K562 (cell line): Measurements from ENCODE around the gene IGF2R. TPM values are rescaled to one million over a fixed set of nuclear protein-coding genes. Genes with fewer than 3 reads are reported as not detected.
A peak's percentile ranks its signal among the peaks of the same experiment; 100 is the strongest.

Experiments used
- ATF1 ChIP-seq, 2 experiments: fragments of 450-650 bp in 1 of 2; IDR thresholded peaks; 2 replicates each; pipeline ENCODE4 v1.6.1; 2016; ENCODE audit warnings: missing compliant biosample characterization in 1 of 2, missing genetic modification characterization in 1 of 2
- CBX5 ChIP-seq: IDR thresholded peaks from 2 replicates; pipeline ENCODE4 v1.6.1; 2014; ENCODE audit warnings: low read depth, borderline replicate concordance
- CC2D1A ChIP-seq: fragments of 450-650 bp; IDR thresholded peaks from 2 replicates; pipeline ENCODE4 v1.6.1; 2017; ENCODE audit warnings: mild to moderate bottlenecking
- CREB1 ChIP-seq, 2 experiments: sonication (generic) in 1 of 2; formaldehyde crosslinking in 1 of 2; IDR thresholded peaks; 2 replicates each; pipeline versions ENCODE4 v1.6.1 to v1.8.0; 2012 to 2022; ENCODE audit warnings: inconsistent platforms in 1 of 2, mild to moderate bottlenecking in 1 of 2, missing genetic modification reagents in 1 of 2, moderate library complexity in 1 of 2
- DMBX1 ChIP-seq: fragments of 250-450 bp; sonication (Bioruptor Pico); IDR thresholded peaks from 2 replicates; pipeline ENCODE4 v1.8.0; 2022; ENCODE audit warnings: inconsistent platforms, mild to moderate bottlenecking, moderate library complexity, borderline replicate concordance
- GABPB1 ChIP-seq: sonication (generic); formaldehyde crosslinking; IDR thresholded peaks from 2 replicates; pipeline ENCODE4 v1.8.0; 2022; ENCODE audit warnings: mild to moderate bottlenecking, missing genetic modification reagents
- PHF20 ChIP-seq: fragments of 450-650 bp; IDR thresholded peaks from 2 replicates; pipeline ENCODE4 v1.6.1; 2018; ENCODE audit not compliant: partially characterized antibody
- PRPF4 ChIP-seq: fragments of 200-400 bp; formaldehyde crosslinking; IDR thresholded peaks from one replicate; pipeline ENCODE4 v1.6.1; 2017; ENCODE audit warnings: low read length, low read depth, mild to moderate bottlenecking; ENCODE audit not compliant: insufficient read depth, poor library complexity, severe bottlenecking
- SP2 ChIP-seq: IDR thresholded peaks from 2 replicates; pipeline ENCODE4 v1.6.1; 2011; ENCODE audit warnings: mild to moderate bottlenecking, low read depth, low read length, moderate library complexity; ENCODE audit not compliant: poor library complexity, severe bottlenecking; ENCODE audit errors: extremely low read depth
- ZNF695 ChIP-seq: fragments of 450-650 bp; formaldehyde crosslinking; IDR thresholded peaks from 2 replicates; pipeline ENCODE4 v1.4.0; 2020; ENCODE audit warnings: mild to moderate bottlenecking, moderate library complexity
- ZSCAN29 ChIP-seq: fragments of 450-650 bp; IDR thresholded peaks from 2 replicates; pipeline ENCODE4 v1.6.1; 2017
- polyA plus RNA-seq, 8 experiments: library from polyadenylated mRNA; depleted of rRNA in 4 of 8; stranded (reverse) in 5 of 8; unstranded in 3 of 8; fragments of >200 nt; fragmentation: Nextera tagmentation in 2 of 8; fragmentation: Illumina TruSeq in 1 of 8; extraction: Ambion mirVana in 2 of 8; extraction: Trizol in 1 of 8; gene quantifications; 2 replicates each; pipeline versions ENCODE4 v1.2.1 to v1.2.3, GENCODE V29; 2011 to 2014; ENCODE audit warnings: inconsistent platforms in 1 of 8, missing spikeins in 1 of 8
- total RNA-seq, 7 experiments: library from RNA; depleted of rRNA in 6 of 7; stranded (reverse); fragments of >200 nt in 6 of 7; fragmentation: Illumina TruSeq in 2 of 7; extraction: Trizol in 2 of 7; gene quantifications; 2 replicates each; pipeline versions ENCODE4 v1.2.1 to v1.2.3, GENCODE V29; 2011 to 2021; ENCODE audit warnings: low replicate concordance in 1 of 7
- TF ChIP-seq, protein P1 (sequence below), 2 experiments: fragments of 200-800 bp in 1 of 2; sonication (Bioruptor generic) in 1 of 2; sonication (generic) in 1 of 2; formaldehyde crosslinking in 1 of 2; IDR thresholded peaks in 1 of 2; conservative IDR thresholded peaks in 1 of 2; 2 replicates each; pipeline versions ENCODE4 v1.5.0 to v1.6.1; 2016 to 2020; ENCODE audit warnings: missing compliant biosample characterization in 1 of 2, missing genetic modification characterization in 1 of 2, missing genetic modification reagents in 1 of 2
- TF ChIP-seq, protein P2 (sequence below): fragments of 450-650 bp; IDR thresholded peaks from 2 replicates; pipeline ENCODE4 v1.6.1; 2016; ENCODE audit warnings: missing biosample characterization, missing genetic modification characterization
- TF ChIP-seq, protein P3 (sequence below): sonication (generic); formaldehyde crosslinking; IDR thresholded peaks from 2 replicates; pipeline ENCODE4 v1.9.0; 2022; ENCODE audit warnings: mild to moderate bottlenecking, missing genetic modification reagents
- TF ChIP-seq, protein P4 (sequence below), 2 experiments: IDR thresholded peaks; 2 replicates each; pipeline ENCODE4 v1.6.1; 2011; ENCODE audit warnings: borderline replicate concordance in 1 of 2, control low read depth in 1 of 2, low read depth in 1 of 2, low read length in 1 of 2, mild to moderate bottlenecking in 1 of 2, mixed read lengths in 1 of 2, moderate library complexity in 1 of 2; ENCODE audit not compliant: insufficient read depth in 1 of 2, insufficient read length in 1 of 2, poor library complexity in 1 of 2, severe bottlenecking in 1 of 2; ENCODE audit errors: extremely low read depth in 1 of 2
- TF ChIP-seq, protein P5 (sequence below): fragments of 250-450 bp; sonication (Bioruptor Pico); IDR thresholded peaks from 2 replicates; pipeline ENCODE4 v1.4.0; 2020; ENCODE audit warnings: mild to moderate bottlenecking, moderate library complexity, borderline replicate concordance

The IGF2R gene
- total and polyA plus RNA-seq, 9 of the 15 experiments (the other 6 are each of a cell fraction or from before 2014, with no cell fraction given), result 3.5 to 92.3 (median 34.5) TPM

DNA sequence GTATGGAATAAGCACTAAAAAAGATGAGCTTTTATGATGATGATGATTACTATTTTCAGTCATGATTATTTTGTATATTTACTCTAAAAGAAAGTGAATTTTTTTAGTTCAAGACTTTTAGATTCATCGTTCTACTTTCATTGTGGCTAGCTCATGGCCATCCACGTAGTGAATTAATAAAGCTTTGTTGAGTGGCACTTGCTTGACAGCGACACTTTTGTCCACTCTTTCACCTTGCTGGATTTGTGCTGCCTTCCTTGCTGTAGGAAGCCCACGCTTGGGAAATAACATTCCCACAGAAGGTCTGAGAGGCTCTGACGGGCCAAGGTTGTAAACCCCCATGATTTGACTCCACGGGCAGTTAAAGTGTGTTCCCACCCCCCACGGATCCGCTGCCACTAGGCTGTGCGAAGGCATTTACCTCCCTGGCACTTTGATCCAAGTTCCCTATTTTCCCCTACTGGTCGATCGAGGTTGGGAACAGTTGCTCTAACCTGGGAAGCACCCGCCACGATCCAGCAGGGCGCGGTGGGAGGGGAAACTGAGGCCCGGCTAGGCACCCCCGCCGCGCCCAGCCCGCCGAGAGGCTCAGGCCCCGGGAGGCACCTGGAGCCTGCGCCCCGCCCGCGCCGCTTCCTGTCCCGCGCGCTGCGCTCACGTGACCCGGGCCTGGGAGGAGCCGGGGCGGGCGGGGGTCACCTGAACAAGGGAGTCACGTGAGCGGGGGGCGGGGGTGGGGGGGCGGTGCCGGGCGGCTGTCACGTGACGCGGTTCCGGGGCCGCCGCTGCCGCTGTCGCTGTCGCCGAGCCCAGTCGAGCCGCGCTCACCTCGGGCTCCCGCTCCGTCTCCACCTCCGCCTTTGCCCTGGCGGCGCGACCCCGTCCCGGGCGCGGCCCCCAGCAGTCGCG, at the start of gene IGF2R (continued):
- TF ChIP-seq, protein P1, sequence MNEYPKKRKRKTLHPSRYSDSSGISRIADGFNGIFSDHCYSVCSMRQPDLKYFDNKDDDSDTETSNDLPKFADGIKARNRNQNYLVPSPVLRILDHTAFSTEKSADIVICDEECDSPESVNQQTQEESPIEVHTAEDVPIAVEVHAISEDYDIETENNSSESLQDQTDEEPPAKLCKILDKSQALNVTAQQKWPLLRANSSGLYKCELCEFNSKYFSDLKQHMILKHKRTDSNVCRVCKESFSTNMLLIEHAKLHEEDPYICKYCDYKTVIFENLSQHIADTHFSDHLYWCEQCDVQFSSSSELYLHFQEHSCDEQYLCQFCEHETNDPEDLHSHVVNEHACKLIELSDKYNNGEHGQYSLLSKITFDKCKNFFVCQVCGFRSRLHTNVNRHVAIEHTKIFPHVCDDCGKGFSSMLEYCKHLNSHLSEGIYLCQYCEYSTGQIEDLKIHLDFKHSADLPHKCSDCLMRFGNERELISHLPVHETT (CRISPR knock-in tag; conservative IDR thresholded peaks at IDR 0.05 in 1 of 2, IDR thresholded peaks at IDR 0.05 in 1 of 2), result peak in 1 of 2 experiments; percentile 93; a peak in 2 of 4 replicates
- TF ChIP-seq PRPF4 (no peak), ATF1 (CRISPR knock-in tag; IDR thresholded peaks at IDR 0.05) (no peak), ATF1 (tag; IDR thresholded peaks at IDR 0.05) (0 out of 2 replicates have a peak, but pooled peaks have one; percentile 19), CREB1 (IDR thresholded peaks at IDR 0.05) (peak; percentile 76; the same call in 1 of the 2 replicates), CREB1 (CRISPR knock-in tag; IDR thresholded peaks at IDR 0.05) (no peak), DMBX1 (peak; percentile 83), CBX5 (no peak), GABPB1 (peak; percentile 60), SP2 (peak; percentile 33), ZNF695 (0 out of 2 replicates have a peak, but pooled peaks have one; percentile 58), ZSCAN29 (no peak), PHF20 (peak; percentile 87), CC2D1A (0 out of 2 replicates have a peak, but pooled peaks have one; percentile 12)
- TF ChIP-seq, protein P2, sequence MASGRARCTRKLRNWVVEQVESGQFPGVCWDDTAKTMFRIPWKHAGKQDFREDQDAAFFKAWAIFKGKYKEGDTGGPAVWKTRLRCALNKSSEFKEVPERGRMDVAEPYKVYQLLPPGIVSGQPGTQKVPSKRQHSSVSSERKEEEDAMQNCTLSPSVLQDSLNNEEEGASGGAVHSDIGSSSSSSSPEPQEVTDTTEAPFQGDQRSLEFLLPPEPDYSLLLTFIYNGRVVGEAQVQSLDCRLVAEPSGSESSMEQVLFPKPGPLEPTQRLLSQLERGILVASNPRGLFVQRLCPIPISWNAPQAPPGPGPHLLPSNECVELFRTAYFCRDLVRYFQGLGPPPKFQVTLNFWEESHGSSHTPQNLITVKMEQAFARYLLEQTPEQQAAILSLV (tag), result no peak
- TF ChIP-seq, protein P3, sequence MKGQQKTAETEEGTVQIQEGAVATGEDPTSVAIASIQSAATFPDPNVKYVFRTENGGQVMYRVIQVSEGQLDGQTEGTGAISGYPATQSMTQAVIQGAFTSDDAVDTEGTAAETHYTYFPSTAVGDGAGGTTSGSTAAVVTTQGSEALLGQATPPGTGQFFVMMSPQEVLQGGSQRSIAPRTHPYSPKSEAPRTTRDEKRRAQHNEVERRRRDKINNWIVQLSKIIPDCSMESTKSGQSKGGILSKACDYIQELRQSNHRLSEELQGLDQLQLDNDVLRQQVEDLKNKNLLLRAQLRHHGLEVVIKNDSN (CRISPR knock-in tag), result peak; percentile 91
- TF ChIP-seq, protein P4, sequence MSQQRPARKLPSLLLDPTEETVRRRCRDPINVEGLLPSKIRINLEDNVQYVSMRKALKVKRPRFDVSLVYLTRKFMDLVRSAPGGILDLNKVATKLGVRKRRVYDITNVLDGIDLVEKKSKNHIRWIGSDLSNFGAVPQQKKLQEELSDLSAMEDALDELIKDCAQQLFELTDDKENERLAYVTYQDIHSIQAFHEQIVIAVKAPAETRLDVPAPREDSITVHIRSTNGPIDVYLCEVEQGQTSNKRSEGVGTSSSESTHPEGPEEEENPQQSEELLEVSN (IDR thresholded peaks at IDR 0.05; ENCODE audit: borderline replicate concordance in 1 of 2, extremely low read depth in 1 of 2, insufficient read depth in 1 of 2, insufficient read length in 1 of 2, low read depth in 1 of 2, low read length in 1 of 2, poor library complexity in 1 of 2, severe bottlenecking in 1 of 2), result peak; percentile 91 to 99
- TF ChIP-seq, protein P5, sequence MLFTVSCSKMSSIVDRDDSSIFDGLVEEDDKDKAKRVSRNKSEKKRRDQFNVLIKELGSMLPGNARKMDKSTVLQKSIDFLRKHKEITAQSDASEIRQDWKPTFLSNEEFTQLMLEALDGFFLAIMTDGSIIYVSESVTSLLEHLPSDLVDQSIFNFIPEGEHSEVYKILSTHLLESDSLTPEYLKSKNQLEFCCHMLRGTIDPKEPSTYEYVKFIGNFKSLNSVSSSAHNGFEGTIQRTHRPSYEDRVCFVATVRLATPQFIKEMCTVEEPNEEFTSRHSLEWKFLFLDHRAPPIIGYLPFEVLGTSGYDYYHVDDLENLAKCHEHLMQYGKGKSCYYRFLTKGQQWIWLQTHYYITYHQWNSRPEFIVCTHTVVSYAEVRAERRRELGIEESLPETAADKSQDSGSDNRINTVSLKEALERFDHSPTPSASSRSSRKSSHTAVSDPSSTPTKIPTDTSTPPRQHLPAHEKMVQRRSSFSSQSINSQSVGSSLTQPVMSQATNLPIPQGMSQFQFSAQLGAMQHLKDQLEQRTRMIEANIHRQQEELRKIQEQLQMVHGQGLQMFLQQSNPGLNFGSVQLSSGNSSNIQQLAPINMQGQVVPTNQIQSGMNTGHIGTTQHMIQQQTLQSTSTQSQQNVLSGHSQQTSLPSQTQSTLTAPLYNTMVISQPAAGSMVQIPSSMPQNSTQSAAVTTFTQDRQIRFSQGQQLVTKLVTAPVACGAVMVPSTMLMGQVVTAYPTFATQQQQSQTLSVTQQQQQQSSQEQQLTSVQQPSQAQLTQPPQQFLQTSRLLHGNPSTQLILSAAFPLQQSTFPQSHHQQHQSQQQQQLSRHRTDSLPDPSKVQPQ, result peak; percentile 49; the same call in 1 of the 2 replicates
